HG02588 (cell line): ENCODE results near the gene CDKL4.
A peak's percentile ranks its signal among the peaks of the same experiment; 100 is the strongest.
"Not testable (repeated sequence)": the region's sequence is repeated elsewhere in the genome, so short reads cannot be mapped to it uniquely, and the experiment has no call there.

Source experiments
- ATAC-seq: cut with Tn5 transposase; IDR thresholded peaks from one replicate; pipeline ENCODE4 v1.9.1; 2021; ENCODE audit warnings: mild to moderate bottlenecking, moderate library complexity; ENCODE audit not compliant: unreplicated experiment

Gene CDKL4

GRCh38 chr2:39243469-39244123 lies at the start of gene CDKL4:
Gene CDKL4, minus strand, starts transcription at chr2:39243970.
- no peak for ATAC-seq

- ATAC-seq = no peak
Measured at GRCh38 chr2:39290433-39290832, 46.7 kb upstream of the CDKL4 start.

GRCh38 chr2:39289609-39290008 lies 45.8 kb upstream of the CDKL4 start:
- ATAC-seq = no peak

- no peak for ATAC-seq
Measured at GRCh38 chr2:39283561-39283960, 39.8 kb upstream of the CDKL4 start.

GRCh38 chr2:39281391-39281790 lies 37.6 kb upstream of the CDKL4 start:
- no peak for ATAC-seq

- no peak for ATAC-seq
Measured at GRCh38 chr2:39275016-39275415, 31.2 kb upstream of the CDKL4 start.

- ATAC-seq = no peak
Measured at GRCh38 chr2:39269941-39270340, 26.2 kb upstream of the CDKL4 start.

- ATAC-seq = no peak
Measured at GRCh38 chr2:39266916-39267434, 23.2 kb upstream of the CDKL4 start.

- ATAC-seq = peak; percentile 73
Measured at GRCh38 chr2:39266139-39266805, 22.5 kb upstream of the CDKL4 start.

GRCh38 chr2:39265315-39265714 lies 21.5 kb upstream of the CDKL4 start:
- ATAC-seq = no peak

GRCh38 chr2:39264733-39265132 lies 21.0 kb upstream of the CDKL4 start:
- peak; percentile 69 for ATAC-seq

GRCh38 chr2:39260087-39260486 lies 16.3 kb upstream of the CDKL4 start:
- no peak for ATAC-seq

- no peak for ATAC-seq
Measured at GRCh38 chr2:39256040-39256439, 12.3 kb upstream of the CDKL4 start.

- no peak for ATAC-seq
Measured at GRCh38 chr2:39252888-39253518, 9.2 kb upstream of the CDKL4 start.

- no peak for ATAC-seq
Measured at GRCh38 chr2:39247512-39248043, 3.8 kb upstream of the CDKL4 start.

GRCh38 chr2:39246382-39246980 lies 2.7 kb upstream of the CDKL4 start:
- ATAC-seq = peak; percentile 59

GRCh38 chr2:39244963-39245625 lies 1.3 kb upstream of the CDKL4 start:
- not testable (repeated sequence) for ATAC-seq

GRCh38 chr2:39244241-39244862 lies 582 bp upstream of the CDKL4 start:
- not testable (repeated sequence) for ATAC-seq

- no peak for ATAC-seq
Measured at GRCh38 chr2:39241588-39241987, 2.2 kb downstream of the CDKL4 start.

- ATAC-seq = no peak
Measured at GRCh38 chr2:39240758-39241157, 3.0 kb downstream of the CDKL4 start.
